Measurements from ENCODE around the gene UBAP1.

GRCh38 chr9:34203275-34203991 lies 24.6 kb downstream of the UBAP1 start:
- no peak for TF ChIP-seq CTCF (IDR thresholded peaks at IDR 0.05)
- TF ChIP-seq POLR2A (IDR thresholded peaks at IDR 0.05) = no peak
